ENCODE measurements around the gene TMEM179B.
"Not testable (repeated sequence)": the region's sequence is repeated elsewhere in the genome, so short reads cannot be mapped to it uniquely, and the experiment has no call there.

TMEM179B gene

GRCh38 chr11:62816557-62816956, 29.4 kb downstream of the TMEM179B start:
- Histone ChIP-seq H3K9ac (ENCODE audit: low read length) (no peak overlapping the region), H2AFZ (ENCODE audit: low read depth, low read length) (no peak overlapping the region), H3K4me3 (ENCODE audit: low read length) (no peak overlapping the region), H3K9me3 (ENCODE audit: insufficient read depth, low read length) (no peaks in the 10 kb centered on the region), H3K4me2 (ENCODE audit: low read length) (no peak overlapping the region), H3K27ac (ENCODE audit: low read length) (no peak overlapping the region), H3K36me3 (replicated peaks; ENCODE audit: low read depth, low read length) (peaks cover 15% of the 10 kb centered on the region), H3K27me3 (ENCODE audit: low read depth, low read length) (no peaks in the 10 kb centered on the region), H3K4me1 (ENCODE audit: low read length) (no peaks in the 10 kb centered on the region), H3K79me2 (ENCODE audit: low read length) (no peaks in the 10 kb centered on the region), H4K20me1 (ENCODE audit: insufficient read depth, low read length) (no peaks in the 10 kb centered on the region)
- TF ChIP-seq EZH2phosphoT487 (IDR thresholded peaks at IDR 0.05; ENCODE audit: low read depth) (no peak), CTCF (IDR thresholded peaks at IDR 0.05; ENCODE audit: low read depth, low read length) (no peak)

- no peak overlapping the region for H3K4me3 ChIP-seq (ENCODE audit: low read length)
- H3K27me3 ChIP-seq (ENCODE audit: low read depth, low read length): no peaks in the 10 kb centered on the region
- no peaks in the 10 kb centered on the region for H3K9me3 ChIP-seq (ENCODE audit: insufficient read depth, low read length)
- H3K4me2 ChIP-seq (ENCODE audit: low read length): no peak overlapping the region
- H2AFZ ChIP-seq (ENCODE audit: low read depth, low read length): no peak overlapping the region
- no peaks in the 10 kb centered on the region for H3K79me2 ChIP-seq (ENCODE audit: low read length)
- H3K4me1 ChIP-seq (ENCODE audit: low read length): no peaks in the 10 kb centered on the region
- peaks cover 15% of the 10 kb centered on the region for H3K36me3 ChIP-seq (replicated peaks; ENCODE audit: low read depth, low read length)
- no peak overlapping the region for H3K27ac ChIP-seq (ENCODE audit: low read length)
- no peak overlapping the region for H3K9ac ChIP-seq (ENCODE audit: low read length)
- TF ChIP-seq EZH2phosphoT487 (IDR thresholded peaks at IDR 0.05; ENCODE audit: low read depth): no peak
- no peak for TF ChIP-seq CTCF (IDR thresholded peaks at IDR 0.05; ENCODE audit: low read depth, low read length)
- no peaks in the 10 kb centered on the region for H4K20me1 ChIP-seq (ENCODE audit: insufficient read depth, low read length)
Measured at GRCh38 chr11:62817129-62817528, 29.9 kb downstream of the TMEM179B start.

- Histone ChIP-seq H3K79me2 (ENCODE audit: low read length) (peaks cover 8% of the 10 kb centered on the region), H3K36me3 (replicated peaks; ENCODE audit: low read depth, low read length) (peaks cover 47% of the 10 kb centered on the region), H3K4me2 (ENCODE audit: low read length) (no peak overlapping the region), H3K4me1 (ENCODE audit: low read length) (no peaks in the 10 kb centered on the region), H3K27ac (ENCODE audit: low read length) (no peak overlapping the region), H3K9me3 (ENCODE audit: insufficient read depth, low read length) (no peaks in the 10 kb centered on the region), H3K27me3 (ENCODE audit: low read depth, low read length) (no peaks in the 10 kb centered on the region), H4K20me1 (ENCODE audit: insufficient read depth, low read length) (no peaks in the 10 kb centered on the region), H2AFZ (ENCODE audit: low read depth, low read length) (no peak overlapping the region), H3K4me3 (ENCODE audit: low read length) (no peak overlapping the region), H3K9ac (ENCODE audit: low read length) (no peak overlapping the region)
- TF ChIP-seq EZH2phosphoT487 (IDR thresholded peaks at IDR 0.05; ENCODE audit: low read depth) (no peak), CTCF (IDR thresholded peaks at IDR 0.05; ENCODE audit: low read depth, low read length) (no peak)
Measured at GRCh38 chr11:62823677-62824076, 36.5 kb downstream of the TMEM179B start.

- H3K27me3 ChIP-seq (ENCODE audit: low read depth, low read length); H4K20me1 ChIP-seq (ENCODE audit: insufficient read depth, low read length); H3K9ac ChIP-seq (ENCODE audit: low read length); H3K4me3 ChIP-seq (ENCODE audit: low read length); H3K9me3 ChIP-seq (ENCODE audit: insufficient read depth, low read length); H3K27ac ChIP-seq (ENCODE audit: low read length); H2AFZ ChIP-seq (ENCODE audit: low read depth, low read length); H3K4me2 ChIP-seq (ENCODE audit: low read length): not testable (repeated sequence)
- Histone ChIP-seq H3K36me3 (replicated peaks; ENCODE audit: low read depth, low read length) (peaks cover 39% of the 10 kb centered on the region), H3K79me2 (ENCODE audit: low read length) (peaks cover 38% of the 10 kb centered on the region), H3K4me1 (ENCODE audit: low read length) (peaks cover 14% of the 10 kb centered on the region)
Measured at GRCh38 chr11:62828130-62828529, 40.9 kb downstream of the TMEM179B start.

All from OCI-LY3 (cell line).